Measurements from ENCODE around the gene TTC24.
A peak's percentile ranks its signal among the peaks of the same experiment; 100 is the strongest.
"Not testable (repeated sequence)": the region's sequence is repeated elsewhere in the genome, so short reads cannot be mapped to it uniquely, and the experiment has no call there.

TTC24 gene

GRCh38 chr1:156555715-156556114 is 23.8 kb upstream of the TTC24 start:
- no peak for DNase-seq

GRCh38 chr1:156556354-156556753 is 23.2 kb upstream of the TTC24 start:
- no peak for DNase-seq

GRCh38 chr1:156559086-156559796 is 20.3 kb upstream of the TTC24 start:
- no peak for DNase-seq

GRCh38 chr1:156559797-156560385 is 19.6 kb upstream of the TTC24 start:
- no peak for DNase-seq

GRCh38 chr1:156560585-156561163 is 18.8 kb upstream of the TTC24 start:
- DNase-seq: no peak

- DNase-seq: no peak
These were observed 14.0 kb upstream of the TTC24 start for GRCh38 chr1:156565519-156565918.

GRCh38 chr1:156566436-156566835 is 13.1 kb upstream of the TTC24 start:
- DNase-seq: no peak

- peak; percentile 94 for DNase-seq
These were observed 8.2 kb upstream of the TTC24 start for GRCh38 chr1:156571261-156571852.

- DNase-seq: peak; percentile 80
These were observed 7.4 kb upstream of the TTC24 start, which contains the start of gene IQGAP3 for GRCh38 chr1:156571919-156572662. TSS of gene IQGAP3 (minus strand) at chr1:156572565. CDS start at chr1:156572529, 36 bp downstream.

GRCh38 chr1:156572663-156573018 is 6.9 kb upstream of the TTC24 start:
- no peak for DNase-seq

- no peak for DNase-seq
These were observed 5.4 kb upstream of the TTC24 start for GRCh38 chr1:156574039-156574633.

GRCh38 chr1:156577550-156577949 is 2.0 kb upstream of the TTC24 start:
- no peak for DNase-seq

- DNase-seq: no peak
These were observed 1.5 kb upstream of the TTC24 start for GRCh38 chr1:156578055-156578454.

GRCh38 chr1:156581661-156582387 is 2.3 kb downstream of the TTC24 start:
- no peak for DNase-seq

- DNase-seq: no peak
These were observed 3.0 kb downstream of the TTC24 start for GRCh38 chr1:156582388-156583017.

GRCh38 chr1:156583821-156584622 is 4.5 kb downstream of the TTC24 start:
- DNase-seq: peak; percentile 71

GRCh38 chr1:156584813-156585212 is 5.3 kb downstream of the TTC24 start:
- DNase-seq: no peak

- no peak for DNase-seq
These were observed 6.8 kb downstream of the TTC24 start for GRCh38 chr1:156586323-156586722.

- no peak for DNase-seq
These were observed 7.5 kb downstream of the TTC24 start for GRCh38 chr1:156586892-156587477.

- DNase-seq: not testable (repeated sequence)
These were observed 8.4 kb downstream of the TTC24 start for GRCh38 chr1:156587927-156588326.
